Thoracic aorta (tissue), 2 donors: Measurements from ENCODE around the gene BICDL1. TPM values are rescaled to one million over a fixed set of nuclear protein-coding genes. Genes with fewer than 3 reads are reported as not detected.

ENCODE experiments used
- ATAC-seq: fragments of 150-250 bp; one replicate; pipeline ENCODE4 v1.8.0; 2017; ENCODE audit warnings: low read depth; ENCODE audit not compliant: insufficient number of reproducible peaks, low FRiP score
- DNase-seq: peaks from one replicate; pipeline ENCODE4 v3.0.0-alpha.2; 2020; ENCODE audit warnings: low spot score
- H3K27ac ChIP-seq, 2 donors: fragments of 200-600 bp; sonication (generic); 1 replicate in 1 of 2; 2 replicates in 1 of 2; pipeline ENCODE4 v1.5.1; 2016; ENCODE audit warnings: mild to moderate bottlenecking in 2 of 2, moderate library complexity in 2 of 2
- H3K27me3 ChIP-seq: fragments of 200-600 bp; sonication (generic); replicated peaks from 2 replicates; pipeline ENCODE4 v1.6.0; 2016; ENCODE audit warnings: mild to moderate bottlenecking; ENCODE audit not compliant: insufficient read depth
- H3K36me3 ChIP-seq: fragments of 200-600 bp; sonication (generic); one replicate; pipeline ENCODE4 v1.5.1; 2016
- H3K4me1 ChIP-seq, 2 donors: fragments of 200-600 bp; sonication (generic); 1 replicate in 1 of 2; 2 replicates in 1 of 2; pipeline versions ENCODE4 v1.5.1 to v1.6.0; 2016; ENCODE audit warnings: low read depth in 2 of 2, mild to moderate bottlenecking in 1 of 2; ENCODE audit not compliant: control insufficient read depth in 1 of 2
- H3K4me3 ChIP-seq: fragments of 200-600 bp; sonication (generic); 2 replicates; pipeline ENCODE4 v1.5.1; 2016; ENCODE audit warnings: mild to moderate bottlenecking
- H3K9me3 ChIP-seq: fragments of 200-600 bp; sonication (generic); 2 replicates; pipeline ENCODE4 v1.5.1; 2016
- total RNA-seq, 2 donors: library from RNA; depleted of rRNA; stranded (reverse); fragments of >200 nt; gene quantifications; one replicate each; pipeline versions ENCODE4 v1.1.0 to v1.2.3, GENCODE V29; 2016
- TF ChIP-seq, protein P1 (sequence below): fragments of 200-600 bp; sonication (generic); IDR thresholded peaks from one replicate; pipeline ENCODE4 v1.5.1; 2019; ENCODE audit warnings: antibody characterized with exemption

BICDL1 gene
- total RNA-seq, 2 donors from 2014 or later, result 0.68 to 4.4 TPM

DNA sequence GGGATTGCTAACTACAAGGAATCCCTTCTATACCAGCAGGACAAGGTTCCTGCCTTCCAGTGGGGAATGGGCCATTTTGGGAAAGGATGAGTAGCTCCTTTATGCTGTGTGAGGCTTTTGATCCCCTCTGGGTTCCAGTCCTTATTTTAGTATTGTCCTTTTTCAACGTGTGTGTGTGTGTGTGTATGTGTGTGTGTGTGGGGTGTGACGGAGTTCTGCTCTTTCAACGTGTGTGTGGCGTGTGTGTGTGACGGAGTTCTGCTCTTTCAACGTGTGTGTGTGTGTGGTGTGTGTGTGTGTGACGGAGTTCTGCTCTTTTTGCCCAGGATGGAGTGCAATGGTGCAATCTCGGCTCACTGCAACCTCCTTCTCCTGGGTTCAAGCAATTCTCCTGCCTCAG lies 100.1 kb downstream of the BICDL1 start:
- Histone ChIP-seq H3K4me3 (no peak overlapping the region), H3K36me3 (peaks cover 7% of the 10 kb centered on the region), H3K27ac (no peak overlapping the region), H3K9me3 (no peaks in the 10 kb centered on the region), H3K4me1 (peaks cover 0 to 14% of the 10 kb centered on the region in 2 donors), H3K27me3 (no peaks in the 10 kb centered on the region)
- TF ChIP-seq, protein P1, sequence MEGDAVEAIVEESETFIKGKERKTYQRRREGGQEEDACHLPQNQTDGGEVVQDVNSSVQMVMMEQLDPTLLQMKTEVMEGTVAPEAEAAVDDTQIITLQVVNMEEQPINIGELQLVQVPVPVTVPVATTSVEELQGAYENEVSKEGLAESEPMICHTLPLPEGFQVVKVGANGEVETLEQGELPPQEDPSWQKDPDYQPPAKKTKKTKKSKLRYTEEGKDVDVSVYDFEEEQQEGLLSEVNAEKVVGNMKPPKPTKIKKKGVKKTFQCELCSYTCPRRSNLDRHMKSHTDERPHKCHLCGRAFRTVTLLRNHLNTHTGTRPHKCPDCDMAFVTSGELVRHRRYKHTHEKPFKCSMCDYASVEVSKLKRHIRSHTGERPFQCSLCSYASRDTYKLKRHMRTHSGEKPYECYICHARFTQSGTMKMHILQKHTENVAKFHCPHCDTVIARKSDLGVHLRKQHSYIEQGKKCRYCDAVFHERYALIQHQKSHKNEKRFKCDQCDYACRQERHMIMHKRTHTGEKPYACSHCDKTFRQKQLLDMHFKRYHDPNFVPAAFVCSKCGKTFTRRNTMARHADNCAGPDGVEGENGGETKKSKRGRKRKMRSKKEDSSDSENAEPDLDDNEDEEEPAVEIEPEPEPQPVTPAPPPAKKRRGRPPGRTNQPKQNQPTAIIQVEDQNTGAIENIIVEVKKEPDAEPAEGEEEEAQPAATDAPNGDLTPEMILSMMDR, result no peak
- DNase-seq (no peak), ATAC-seq (no peak)

DNA sequence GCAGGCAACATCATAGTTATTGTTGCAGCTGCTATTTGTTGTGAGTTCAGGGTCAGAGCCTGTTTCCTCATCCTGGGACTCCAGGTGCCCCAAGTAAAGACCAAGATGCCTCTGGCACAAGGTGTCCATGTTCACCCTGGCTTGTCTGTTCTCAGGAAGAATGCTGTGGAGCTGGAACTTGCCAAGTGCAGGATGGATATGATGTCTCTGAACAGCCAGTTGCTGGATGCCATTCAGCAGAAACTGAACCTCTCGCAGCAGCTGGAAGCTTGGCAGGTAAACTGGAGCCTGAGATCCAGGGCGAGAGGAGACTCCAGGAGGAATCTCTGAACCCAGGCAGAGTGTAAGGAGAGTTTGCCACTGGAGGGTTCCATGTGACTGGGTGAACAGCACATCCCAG lies 100.8 kb downstream of the BICDL1 start:
- Histone ChIP-seq H3K4me3 (no peak overlapping the region), H3K27me3 (no peaks in the 10 kb centered on the region), H3K4me1 (peaks cover 0 to 14% of the 10 kb centered on the region in 2 donors), H3K27ac (no peak overlapping the region), H3K9me3 (no peaks in the 10 kb centered on the region), H3K36me3 (peaks cover 12% of the 10 kb centered on the region)
- no peak for DNase-seq
- TF ChIP-seq, protein P1, result no peak
- no peak for ATAC-seq

DNA sequence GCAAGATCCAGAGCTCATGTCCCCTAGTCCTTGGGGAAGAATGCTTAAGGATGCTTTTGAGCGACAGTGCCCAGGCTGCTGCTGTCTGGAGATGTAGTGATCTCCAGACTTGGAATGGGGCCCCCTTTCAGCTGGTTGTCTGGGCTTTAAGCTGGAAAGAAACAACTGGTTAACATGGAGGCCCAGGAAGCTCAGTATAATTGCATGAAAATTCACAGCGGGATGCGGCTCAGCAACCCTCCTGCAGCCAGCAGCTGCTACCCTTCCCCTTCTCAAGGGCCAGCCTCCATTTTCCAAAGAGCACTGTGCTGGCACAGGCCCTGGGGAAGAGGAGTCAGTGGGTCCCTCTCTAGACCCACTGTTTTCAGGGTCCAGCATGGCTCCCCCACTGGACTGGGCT lies 101.2 kb downstream of the BICDL1 start:
- H3K4me1 ChIP-seq, result peaks cover 0 to 14% of the 10 kb centered on the region in 2 donors
- peaks cover 12% of the 10 kb centered on the region for H3K36me3 ChIP-seq
- TF ChIP-seq, protein P1, result no peak
- DNase-seq (no peak), ATAC-seq (no peak)
- H3K4me3 ChIP-seq, result no peak overlapping the region
- no peaks in the 10 kb centered on the region for H3K27me3 ChIP-seq
- H3K9me3 ChIP-seq, result no peaks in the 10 kb centered on the region
- no peak overlapping the region for H3K27ac ChIP-seq

DNA sequence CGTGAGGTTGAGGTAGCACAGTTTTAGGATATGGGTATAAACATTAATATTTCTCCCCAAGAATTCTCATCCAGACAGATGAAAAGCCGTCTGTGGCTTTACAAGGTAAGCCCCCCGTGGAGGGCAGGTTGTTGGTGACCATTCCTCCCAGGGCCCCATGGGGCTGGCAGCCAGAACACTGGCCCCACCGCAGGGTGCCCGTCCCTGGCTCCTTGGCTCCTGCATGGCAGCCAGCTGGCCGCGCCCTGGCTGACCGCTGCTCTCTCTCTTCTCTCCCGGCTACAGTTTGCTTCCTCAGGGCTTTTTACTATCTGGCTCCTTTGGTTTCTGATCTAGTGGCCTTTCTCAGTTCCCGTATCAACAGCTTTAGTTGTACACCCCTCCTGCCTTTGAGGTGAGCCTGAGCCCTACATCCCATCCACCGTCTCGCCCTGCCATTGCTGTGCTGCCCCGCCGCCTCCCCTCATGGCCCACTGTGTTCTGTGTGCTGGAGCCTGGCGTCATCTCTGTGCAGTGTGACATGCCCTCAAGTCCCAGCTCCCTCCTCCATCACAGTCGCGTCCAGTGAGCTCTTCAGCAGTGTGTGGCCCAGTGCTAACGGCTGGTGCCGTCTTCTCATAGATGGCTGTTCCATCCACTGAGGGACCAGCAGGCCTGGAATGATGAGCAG lies 101.7 kb downstream of the BICDL1 start:
- Histone ChIP-seq H3K36me3 (peaks cover 17% of the 10 kb centered on the region), H3K27ac (no peak overlapping the region), H3K4me3 (no peak overlapping the region), H3K27me3 (no peaks in the 10 kb centered on the region), H3K9me3 (no peaks in the 10 kb centered on the region), H3K4me1 (peaks cover 0 to 14% of the 10 kb centered on the region in 2 donors)
- DNase-seq (no peak), ATAC-seq (no peak)
- TF ChIP-seq, protein P1, result no peak

DNA sequence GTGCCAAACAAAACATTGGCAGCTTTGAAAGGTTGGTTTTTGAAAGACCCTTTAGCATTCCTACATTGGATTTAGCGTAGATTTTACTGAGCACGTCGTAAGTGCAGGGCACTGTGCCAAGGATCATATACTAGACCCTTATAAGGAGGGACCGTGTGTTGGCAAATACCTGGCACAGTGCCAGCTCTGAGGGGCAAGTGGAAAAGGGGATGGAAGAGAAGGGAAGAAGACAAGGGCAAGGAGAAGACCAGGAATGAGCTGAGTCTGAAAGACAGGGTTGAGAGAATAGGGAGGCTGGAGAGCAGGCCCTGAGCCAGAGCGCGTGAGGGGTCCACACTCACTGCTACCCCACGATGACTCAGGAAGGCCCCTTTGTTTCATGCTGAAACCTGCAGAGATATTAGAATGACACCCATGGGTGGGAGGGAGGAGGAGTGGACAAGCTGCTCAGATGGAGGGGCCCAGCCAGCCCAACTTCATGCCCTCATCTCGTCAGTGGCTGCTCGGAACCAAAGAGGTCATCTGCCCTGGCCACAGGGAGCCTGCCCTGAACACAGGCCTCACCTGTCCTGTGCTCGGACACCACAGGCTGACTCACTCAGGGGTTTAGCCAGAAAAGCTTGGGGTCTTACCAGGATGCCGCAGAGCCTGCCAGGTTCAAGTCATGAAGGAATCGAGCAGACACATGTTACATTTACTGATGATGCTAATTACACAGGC lies 102.5 kb downstream of the BICDL1 start:
- Histone ChIP-seq H3K36me3 (peaks cover 21% of the 10 kb centered on the region), H3K9me3 (no peaks in the 10 kb centered on the region), H3K27me3 (no peaks in the 10 kb centered on the region), H3K4me3 (no peak overlapping the region), H3K4me1 (peaks cover 0 to 7% of the 10 kb centered on the region in 2 donors), H3K27ac (no peak overlapping the region)
- ATAC-seq (no peak), DNase-seq (no peak)
- TF ChIP-seq, protein P1, result no peak
